Measurements from ENCODE around the gene RHOD.

The RHOD gene

GRCh38 chr11:67032830-67033551, 23.7 kb upstream of the RHOD start:
- no peak for DNase-seq (ENCODE audit: low spot score)

- DNase-seq (ENCODE audit: low spot score), result no peak
These were observed 22.9 kb upstream of the RHOD start for GRCh38 chr11:67033661-67034166.

- no peak for DNase-seq (ENCODE audit: low spot score)
These were observed 22.3 kb upstream of the RHOD start for GRCh38 chr11:67034350-67034749.

- no peak for DNase-seq (ENCODE audit: low spot score)
These were observed 16.5 kb upstream of the RHOD start for GRCh38 chr11:67040147-67040546.

- DNase-seq (ENCODE audit: low spot score), result no peak
These were observed 15.0 kb upstream of the RHOD start for GRCh38 chr11:67041602-67042001.

GRCh38 chr11:67043572-67044349, 12.9 kb upstream of the RHOD start:
- DNase-seq (ENCODE audit: low spot score), result no peak

GRCh38 chr11:67044496-67044895, 12.2 kb upstream of the RHOD start:
- DNase-seq (ENCODE audit: low spot score), result no peak

GRCh38 chr11:67045314-67045713, 11.3 kb upstream of the RHOD start:
- DNase-seq (ENCODE audit: low spot score), result peak; percentile 83

GRCh38 chr11:67048515-67049130, 8.0 kb upstream of the RHOD start:
- DNase-seq (ENCODE audit: low spot score), result no peak

GRCh38 chr11:67050139-67050538, 6.5 kb upstream of the RHOD start:
- no peak for DNase-seq (ENCODE audit: low spot score)

- DNase-seq (ENCODE audit: low spot score), result no peak
These were observed 5.3 kb upstream of the RHOD start for GRCh38 chr11:67051180-67051893.

- no peak for DNase-seq (ENCODE audit: low spot score)
These were observed 4.6 kb upstream of the RHOD start for GRCh38 chr11:67051945-67052488.

GRCh38 chr11:67052891-67053290, 3.8 kb upstream of the RHOD start:
- DNase-seq (ENCODE audit: low spot score), result no peak

GRCh38 chr11:67053896-67054329, 2.7 kb upstream of the RHOD start:
- DNase-seq (ENCODE audit: low spot score), result peak; percentile 52

- DNase-seq (ENCODE audit: low spot score), result no peak
These were observed 2.3 kb upstream of the RHOD start for GRCh38 chr11:67054346-67054835.

- DNase-seq (ENCODE audit: low spot score), result peak; percentile 68
These were observed 1.7 kb upstream of the RHOD start for GRCh38 chr11:67054836-67055523.

GRCh38 chr11:67055812-67056211, 835 bp upstream of the RHOD start:
- DNase-seq (ENCODE audit: low spot score), result peak; percentile 53

- peak; percentile 24 for DNase-seq (ENCODE audit: low spot score)
These were observed 592 bp downstream of the RHOD start for GRCh38 chr11:67057205-67057672.

GRCh38 chr11:67058506-67058905, 1.9 kb downstream of the RHOD start:
- DNase-seq (ENCODE audit: low spot score), result no peak

- DNase-seq (ENCODE audit: low spot score), result no peak
These were observed 3.0 kb downstream of the RHOD start for GRCh38 chr11:67059671-67060070.

- no peak for DNase-seq (ENCODE audit: low spot score)
These were observed 3.5 kb downstream of the RHOD start for GRCh38 chr11:67060111-67060522.
